Fibroblast of lung (primary cell): ENCODE measurements around the gene GH1. TPM values are rescaled to one million over a fixed set of nuclear protein-coding genes. Genes with fewer than 3 reads are reported as not detected.

Experiments
- DNase-seq, 2 donors: peaks; one replicate each; pipeline versions ENCODE4 v3.0.0 to v3.0.0-alpha.2; 2010; ENCODE audit warnings: low read depth in 2 of 2
- H2AFZ ChIP-seq: 2 replicates; pipeline ENCODE4 v1.5.1; 2012; ENCODE audit warnings: low read length, control low read depth, inconsistent platforms
- H3K27ac ChIP-seq: 2 replicates; pipeline ENCODE4 v1.5.1; 2011; ENCODE audit warnings: low read length, control low read depth; ENCODE audit not compliant: insufficient read depth
- H3K27me3 ChIP-seq: 2 replicates; pipeline ENCODE4 v1.5.1; 2011; ENCODE audit warnings: mild to moderate bottlenecking, low read length; ENCODE audit not compliant: control insufficient read depth, insufficient read depth
- H3K36me3 ChIP-seq: 2 replicates; pipeline ENCODE4 v1.5.1; 2011; ENCODE audit warnings: low read length; ENCODE audit not compliant: control insufficient read depth, insufficient read depth
- H3K4me1 ChIP-seq: 2 replicates; pipeline ENCODE4 v1.5.1; 2011; ENCODE audit warnings: low read length; ENCODE audit not compliant: control insufficient read depth, insufficient read depth; ENCODE audit errors: extremely low read depth
- H3K4me2 ChIP-seq: 2 replicates; pipeline ENCODE4 v1.5.1; 2011; ENCODE audit warnings: low read length, control low read depth; ENCODE audit not compliant: insufficient read depth; ENCODE audit errors: extremely low read depth
- H3K4me3 ChIP-seq, 4 experiments: fragments of 200-600 bp in 1 of 4; sonication (generic) in 1 of 4; replicated peaks in 1 of 4; 2 replicates each; pipeline ENCODE4 v1.5.1; 2011 to 2016; ENCODE audit warnings: low read length in 4 of 4, low read depth in 3 of 4, mild to moderate bottlenecking in 3 of 4, control low read depth in 2 of 4, inconsistent platforms in 1 of 4, mixed read lengths in 1 of 4; ENCODE audit not compliant: insufficient read depth in 1 of 4; ENCODE audit errors: control extremely low read depth in 1 of 4
- H3K79me2 ChIP-seq: 2 replicates; pipeline ENCODE4 v1.5.1; 2012; ENCODE audit warnings: mild to moderate bottlenecking, low read length, inconsistent platforms; ENCODE audit not compliant: control insufficient read depth, insufficient read depth
- H3K9ac ChIP-seq: 2 replicates; pipeline ENCODE4 v1.5.1; 2011; ENCODE audit warnings: mild to moderate bottlenecking, low read length, control low read depth; ENCODE audit not compliant: insufficient read depth
- H3K9me3 ChIP-seq: 2 replicates; pipeline ENCODE4 v1.5.1; 2012; ENCODE audit warnings: low read depth, low read length; ENCODE audit not compliant: control insufficient read depth, insufficient read depth
- H4K20me1 ChIP-seq: 2 replicates; pipeline ENCODE4 v1.5.1; 2011; ENCODE audit warnings: low read length; ENCODE audit not compliant: control insufficient read depth, insufficient read depth; ENCODE audit errors: extremely low read depth
- EZH2 ChIP-seq: IDR thresholded peaks from 2 replicates; pipeline ENCODE4 v1.5.1; 2012; ENCODE audit warnings: low read length, control low read depth, mild to moderate bottlenecking; ENCODE audit errors: missing control alignments
- polyA plus RNA-seq, 2 donors: library from polyadenylated mRNA; depleted of rRNA in 1 of 2; stranded (reverse) in 1 of 2; unstranded in 1 of 2; fragments of >200 nt; gene quantifications; 2 replicates each; pipeline ENCODE4 v1.2.1, GENCODE V29; 2011 to 2012; ENCODE audit warnings: missing spikeins in 1 of 2
- total RNA-seq: library from RNA; depleted of rRNA; stranded (reverse); fragments of >200 nt; gene quantifications from 2 replicates; pipeline ENCODE4 v1.2.1, GENCODE V29; 2014
- TF ChIP-seq, protein P1 (sequence below), 2 donors: IDR thresholded peaks in 1 of 2; conservative IDR thresholded peaks in 1 of 2; 1 replicate in 1 of 2; 2 replicates in 1 of 2; pipeline ENCODE4 v1.5.1; 2011 to 2012; ENCODE audit warnings: low read length in 2 of 2, control low read depth in 1 of 2, inconsistent platforms in 1 of 2, low read depth in 1 of 2, mild to moderate bottlenecking in 1 of 2

GH1 gene
- total and polyA plus RNA-seq, 2 donors (not counting 1 experiment from before 2014, with no cell fraction given): not detected

DNA sequence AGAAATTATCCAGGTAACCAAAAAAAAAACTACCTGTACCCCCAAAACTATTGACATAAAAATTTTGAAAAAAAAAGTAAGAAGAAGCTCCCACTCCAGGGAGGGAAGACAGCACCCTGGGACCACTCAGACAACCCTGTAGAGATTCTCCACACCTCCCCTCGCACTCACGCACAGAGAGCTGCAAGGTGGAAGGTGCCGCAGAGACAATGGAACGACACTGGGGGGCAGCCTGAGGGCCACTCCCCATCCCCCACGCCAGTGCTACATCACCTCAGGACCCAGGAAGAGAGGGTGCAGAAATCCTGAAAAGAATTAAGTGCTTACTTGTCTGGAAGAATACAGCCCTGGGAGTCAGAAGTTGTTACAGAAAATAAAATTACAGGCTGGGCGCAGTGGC is 18.7 kb upstream of the GH1 start:
- H3K4me1 ChIP-seq: no peaks in the 10 kb centered on the region
- no peaks in the 10 kb centered on the region for H3K79me2 ChIP-seq
- no peak overlapping the region for H3K4me2 ChIP-seq
- H3K36me3 ChIP-seq: no peaks in the 10 kb centered on the region
- H4K20me1 ChIP-seq: no peaks in the 10 kb centered on the region
- H2AFZ ChIP-seq: no peak overlapping the region
- H3K27ac ChIP-seq: no peak overlapping the region
- H3K9ac ChIP-seq: no peak overlapping the region
- no peaks in the 10 kb centered on the region for H3K9me3 ChIP-seq
- no peak overlapping the region for H3K4me3 ChIP-seq
- no peak for TF ChIP-seq EZH2
- TF ChIP-seq, protein P1, sequence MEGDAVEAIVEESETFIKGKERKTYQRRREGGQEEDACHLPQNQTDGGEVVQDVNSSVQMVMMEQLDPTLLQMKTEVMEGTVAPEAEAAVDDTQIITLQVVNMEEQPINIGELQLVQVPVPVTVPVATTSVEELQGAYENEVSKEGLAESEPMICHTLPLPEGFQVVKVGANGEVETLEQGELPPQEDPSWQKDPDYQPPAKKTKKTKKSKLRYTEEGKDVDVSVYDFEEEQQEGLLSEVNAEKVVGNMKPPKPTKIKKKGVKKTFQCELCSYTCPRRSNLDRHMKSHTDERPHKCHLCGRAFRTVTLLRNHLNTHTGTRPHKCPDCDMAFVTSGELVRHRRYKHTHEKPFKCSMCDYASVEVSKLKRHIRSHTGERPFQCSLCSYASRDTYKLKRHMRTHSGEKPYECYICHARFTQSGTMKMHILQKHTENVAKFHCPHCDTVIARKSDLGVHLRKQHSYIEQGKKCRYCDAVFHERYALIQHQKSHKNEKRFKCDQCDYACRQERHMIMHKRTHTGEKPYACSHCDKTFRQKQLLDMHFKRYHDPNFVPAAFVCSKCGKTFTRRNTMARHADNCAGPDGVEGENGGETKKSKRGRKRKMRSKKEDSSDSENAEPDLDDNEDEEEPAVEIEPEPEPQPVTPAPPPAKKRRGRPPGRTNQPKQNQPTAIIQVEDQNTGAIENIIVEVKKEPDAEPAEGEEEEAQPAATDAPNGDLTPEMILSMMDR (conservative IDR thresholded peaks at IDR 0.05 in 1 of 2, IDR thresholded peaks at IDR 0.05 in 1 of 2; ENCODE audit: low read depth in 1 of 2, low read length in 2 of 2): no peak
- H3K27me3 ChIP-seq: peaks cover 6% of the 10 kb centered on the region
- no peak for DNase-seq

DNA sequence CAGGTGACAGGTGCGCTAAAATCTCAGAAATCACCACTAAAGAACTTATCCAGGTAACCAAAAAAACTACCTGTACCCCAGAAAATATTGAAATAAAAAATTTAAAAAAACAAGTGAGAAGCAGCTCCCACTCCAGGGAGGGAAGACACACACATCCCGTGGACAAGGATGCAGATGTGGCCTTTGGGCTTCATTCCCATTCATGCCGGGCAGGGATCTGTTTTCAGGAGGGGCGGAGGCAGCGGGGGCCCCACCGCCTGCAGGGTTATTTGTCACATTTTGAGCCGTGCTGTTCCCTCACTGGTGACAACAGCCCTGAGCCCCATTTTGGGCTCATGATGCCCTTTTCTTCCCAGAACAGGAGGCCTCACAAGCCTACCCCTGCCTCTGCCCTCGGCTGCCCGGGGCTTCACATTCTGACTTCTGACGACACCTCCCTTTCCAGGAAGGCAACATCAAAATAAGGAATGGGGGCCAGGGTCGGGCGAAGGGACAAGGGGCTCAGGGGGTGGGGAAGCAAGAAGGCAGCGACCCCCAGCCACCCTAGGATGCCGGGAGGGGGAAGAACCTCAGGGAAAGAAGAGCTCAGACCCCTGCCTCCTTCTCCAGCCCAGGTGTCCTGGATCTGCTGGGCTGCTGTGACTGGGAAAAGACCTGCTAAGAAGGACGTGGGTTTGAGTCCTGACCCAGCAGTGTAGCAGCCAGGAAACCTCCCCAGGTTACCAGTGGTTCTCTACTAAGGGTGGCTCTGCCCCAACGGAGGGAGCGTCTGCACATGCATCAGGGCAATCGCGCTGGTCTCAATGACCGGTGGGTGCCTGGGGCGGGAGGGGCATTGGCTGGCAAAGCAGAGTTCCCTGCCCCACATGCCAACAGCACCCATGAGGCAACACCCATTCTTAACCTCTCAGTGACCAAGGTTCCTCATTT is 15.8 kb upstream of the GH1 start:
- Histone ChIP-seq H3K27me3 (peaks cover 6% of the 10 kb centered on the region), H4K20me1 (no peaks in the 10 kb centered on the region), H3K9ac (no peak overlapping the region), H3K27ac (no peak overlapping the region), H3K4me2 (no peak overlapping the region), H3K4me3 (no peak overlapping the region), H3K9me3 (no peaks in the 10 kb centered on the region), H3K36me3 (no peaks in the 10 kb centered on the region), H3K79me2 (no peaks in the 10 kb centered on the region), H3K4me1 (no peaks in the 10 kb centered on the region), H2AFZ (no peak overlapping the region)
- DNase-seq: no peak
- TF ChIP-seq EZH2: no peak
- TF ChIP-seq, protein P1 (conservative IDR thresholded peaks at IDR 0.05 in 1 of 2, IDR thresholded peaks at IDR 0.05 in 1 of 2; ENCODE audit: low read depth in 1 of 2, low read length in 2 of 2): no peak

DNA sequence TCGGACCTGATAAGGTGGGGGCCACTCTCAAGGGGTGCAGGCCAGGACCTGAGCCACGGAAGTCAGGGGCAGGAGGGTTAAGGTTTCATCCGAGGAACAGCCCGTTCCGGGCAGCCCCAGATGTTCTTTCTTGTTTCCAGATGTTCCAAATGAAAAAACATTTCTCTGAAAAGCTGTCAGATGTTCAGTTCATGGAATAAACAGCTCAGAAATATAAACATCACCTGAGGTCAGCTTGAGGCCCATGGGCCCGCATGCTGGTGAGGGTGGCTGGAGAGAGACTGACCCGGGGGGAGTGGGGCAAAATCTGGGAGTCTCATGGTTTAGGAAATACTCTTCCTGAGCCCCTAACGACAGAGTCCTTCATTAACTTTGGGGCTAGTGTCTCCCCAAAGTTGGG is 15.0 kb upstream of the GH1 start:
- Histone ChIP-seq H2AFZ (no peak overlapping the region), H3K79me2 (no peaks in the 10 kb centered on the region), H3K4me3 (no peak overlapping the region), H3K9me3 (no peaks in the 10 kb centered on the region), H3K27me3 (peaks cover 6% of the 10 kb centered on the region), H3K36me3 (no peaks in the 10 kb centered on the region), H3K4me2 (no peak overlapping the region), H3K27ac (no peak overlapping the region), H3K4me1 (no peaks in the 10 kb centered on the region), H3K9ac (no peak overlapping the region), H4K20me1 (no peaks in the 10 kb centered on the region)
- DNase-seq: no peak
- no peak for TF ChIP-seq EZH2
- TF ChIP-seq, protein P1 (conservative IDR thresholded peaks at IDR 0.05 in 1 of 2, IDR thresholded peaks at IDR 0.05 in 1 of 2; ENCODE audit: low read depth in 1 of 2, low read length in 2 of 2): no peak
